ENCODE measurements around the gene FGD6. TPM values are rescaled to one million over a fixed set of nuclear protein-coding genes. Genes with fewer than 3 reads are reported as not detected.
"Not testable (repeated sequence)": the region's sequence is repeated elsewhere in the genome, so short reads cannot be mapped to it uniquely, and the experiment has no call there.

The FGD6 gene
- total RNA-seq, 1 donor from 2014 or later: 21.1 TPM

DNA sequence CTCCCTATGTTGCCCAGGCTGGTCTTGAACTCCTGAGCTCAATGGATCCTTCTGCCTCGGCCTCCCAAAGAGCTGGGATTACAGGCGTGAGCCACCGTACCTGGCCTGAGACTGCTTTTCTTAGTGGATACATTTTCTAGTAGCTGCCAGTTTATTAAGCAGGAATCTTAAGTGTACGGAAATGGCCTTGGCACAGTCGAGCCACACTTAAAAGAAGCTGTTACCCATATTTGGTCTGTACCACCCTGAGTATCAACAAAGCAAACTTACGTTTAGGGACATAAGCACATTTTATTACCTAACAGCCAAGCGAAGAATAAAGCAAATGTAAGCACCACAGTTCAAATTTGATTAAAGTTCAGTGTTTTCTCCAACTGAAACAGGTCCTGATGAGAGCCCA lies 93.2 kb downstream of the FGD6 start:
- no peak for DNase-seq

DNA sequence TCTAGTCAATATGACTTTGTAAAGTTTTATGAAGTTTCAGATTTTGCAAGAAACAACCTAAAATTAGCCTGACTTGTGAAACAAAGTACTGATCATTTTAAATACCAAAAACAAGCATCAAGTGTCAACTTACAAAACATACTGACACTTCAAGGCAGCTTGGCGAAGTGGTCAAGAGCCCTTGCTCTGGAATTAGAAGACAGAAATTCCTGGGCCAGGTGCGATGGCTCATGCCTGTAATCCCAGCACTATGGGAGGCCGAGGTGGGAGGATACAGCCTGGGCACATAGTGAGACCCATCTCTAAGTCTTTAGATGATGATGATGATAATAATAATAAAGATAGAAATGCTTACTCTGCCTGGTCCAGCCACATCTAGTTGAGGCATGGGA lies 98.5 kb downstream of the FGD6 start:
- DNase-seq: no peak

DNA sequence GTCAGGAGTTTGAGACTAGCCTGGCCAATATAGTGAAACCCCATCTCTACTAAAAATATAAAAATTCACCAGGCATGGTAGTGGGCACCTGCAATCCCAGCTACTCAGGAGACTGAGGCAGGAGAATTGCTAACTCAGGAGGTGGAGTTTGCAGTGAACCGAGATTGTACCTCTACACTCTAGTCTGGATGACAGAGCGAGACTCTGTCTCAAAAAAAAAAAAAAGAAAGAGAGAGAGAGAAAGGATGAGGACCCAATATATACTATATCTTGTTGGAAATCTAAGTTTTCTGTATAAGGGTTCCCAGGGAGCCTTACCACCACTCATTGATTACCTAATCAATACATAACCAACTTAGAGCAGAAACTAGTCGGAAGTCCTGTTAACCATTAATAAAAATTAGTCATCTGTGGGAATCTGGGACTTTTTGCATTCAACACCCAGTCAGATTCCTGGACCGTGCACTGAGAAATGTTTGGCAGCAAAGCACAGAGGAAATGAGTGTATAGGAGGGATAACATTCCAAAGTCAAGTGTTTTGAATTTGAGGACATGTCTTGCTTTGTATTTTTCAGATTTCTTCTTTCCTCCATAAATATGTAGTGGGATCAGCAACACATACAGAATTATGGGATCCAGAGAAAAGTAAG lies 99.0 kb downstream of the FGD6 start:
- no peak for DNase-seq

DNA sequence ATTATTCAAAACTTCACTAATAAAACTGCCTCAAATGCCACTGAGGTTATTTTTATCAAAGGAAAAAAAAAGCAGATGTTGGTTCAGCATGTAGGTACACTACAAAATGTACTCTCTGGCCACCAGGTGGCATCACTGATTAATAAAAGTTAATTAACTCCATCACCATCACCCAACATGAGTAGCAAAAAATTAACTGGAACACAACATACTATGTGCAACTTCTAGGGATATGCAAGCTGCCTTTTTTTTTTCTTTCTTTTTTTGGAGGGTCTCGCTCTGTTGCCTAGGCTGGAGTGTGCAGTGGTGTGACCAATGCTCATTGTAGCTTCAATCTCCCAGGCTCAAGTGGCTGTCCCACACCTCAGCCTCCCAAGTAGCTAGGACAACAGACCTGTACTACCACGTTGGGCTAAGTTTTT lies 100.1 kb downstream of the FGD6 start:
- peak; percentile 5 for DNase-seq

DNA sequence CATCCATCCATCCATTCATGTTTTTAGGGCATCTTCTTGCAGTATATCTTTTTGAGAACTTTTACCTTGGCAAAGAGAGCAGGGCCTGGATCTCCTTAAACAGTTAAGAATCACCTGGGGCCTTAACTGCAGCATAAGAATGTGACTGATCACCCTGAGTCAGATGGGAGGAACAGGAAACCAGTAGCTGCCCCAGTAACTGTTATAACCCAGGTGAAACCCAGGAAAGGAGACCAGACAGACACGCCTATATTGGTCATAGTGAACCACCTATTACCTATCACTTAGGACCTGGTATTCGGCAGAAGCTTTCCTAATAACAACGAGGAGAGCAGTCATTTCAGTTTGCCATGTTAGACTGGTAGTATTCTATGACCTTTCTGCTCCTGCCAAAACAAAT lies 100.5 kb downstream of the FGD6 start:
- no peak for DNase-seq

DNA sequence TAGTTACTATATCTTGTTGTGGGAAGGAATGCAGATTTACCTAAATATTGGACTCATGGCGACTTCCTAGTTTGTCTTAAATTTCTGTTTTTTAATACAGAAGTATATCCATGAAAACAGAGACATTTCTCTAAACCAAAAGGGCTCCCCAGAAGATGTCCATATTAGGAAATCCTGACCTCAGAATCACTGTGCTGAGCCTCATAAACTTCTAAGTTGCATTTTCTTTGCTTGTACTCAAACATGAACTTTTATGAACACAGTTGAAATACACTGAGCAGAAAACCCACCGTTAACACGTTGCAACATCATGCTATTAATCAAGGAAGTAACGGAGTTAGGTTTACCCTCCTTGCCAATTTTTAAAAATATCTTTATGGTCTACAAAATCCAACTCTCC lies 100.9 kb downstream of the FGD6 start:
- DNase-seq: no peak

DNA sequence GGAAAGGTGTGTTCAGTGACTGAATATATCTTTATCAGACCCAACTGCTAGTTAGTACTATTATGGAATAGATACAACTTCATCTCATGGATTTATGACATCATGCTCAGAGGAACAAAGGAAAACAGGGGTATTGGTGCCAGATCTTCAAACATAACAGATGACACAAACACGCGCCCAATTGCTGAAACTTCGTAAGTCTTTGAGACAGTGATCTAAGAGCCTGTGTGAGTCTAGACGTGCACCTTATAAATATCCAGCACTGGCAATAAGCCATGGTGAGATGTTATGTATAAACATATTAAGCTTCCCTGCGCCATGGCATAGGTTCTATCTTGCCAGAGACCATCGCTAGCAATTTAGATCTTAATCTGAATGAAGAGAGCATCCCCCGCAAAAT lies 101.6 kb downstream of the FGD6 start:
- DNase-seq: no peak

DNA sequence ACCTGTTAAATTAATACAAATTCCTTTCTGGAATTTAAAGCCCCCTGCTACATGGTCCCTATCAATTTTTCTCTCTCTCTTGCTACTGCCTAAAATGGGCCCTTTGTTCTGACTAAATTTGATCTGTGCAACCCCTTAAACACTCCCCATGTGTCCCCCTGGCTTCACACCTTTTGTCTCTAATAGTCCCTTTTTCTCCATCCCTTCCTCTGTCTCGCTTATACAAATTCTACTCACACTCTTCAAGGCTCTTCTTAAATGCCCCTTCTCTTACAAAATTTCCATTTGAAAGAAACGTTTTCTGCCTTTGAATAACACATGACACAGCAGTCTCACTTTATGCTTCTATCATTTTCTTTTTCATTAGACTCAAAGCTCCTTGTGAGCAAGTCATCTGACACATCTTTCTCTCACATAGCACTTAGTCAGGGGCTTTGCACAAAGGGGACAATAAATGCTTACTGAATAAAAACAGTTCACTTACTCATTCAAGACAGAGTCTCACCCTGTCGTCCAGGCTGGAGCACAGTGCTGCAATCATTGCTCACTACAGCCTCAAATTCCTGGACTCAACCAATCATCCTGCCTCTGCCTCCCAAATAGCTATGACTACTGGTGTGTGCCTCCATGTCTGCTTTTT lies 102.4 kb downstream of the FGD6 start:
- DNase-seq: no peak

DNA sequence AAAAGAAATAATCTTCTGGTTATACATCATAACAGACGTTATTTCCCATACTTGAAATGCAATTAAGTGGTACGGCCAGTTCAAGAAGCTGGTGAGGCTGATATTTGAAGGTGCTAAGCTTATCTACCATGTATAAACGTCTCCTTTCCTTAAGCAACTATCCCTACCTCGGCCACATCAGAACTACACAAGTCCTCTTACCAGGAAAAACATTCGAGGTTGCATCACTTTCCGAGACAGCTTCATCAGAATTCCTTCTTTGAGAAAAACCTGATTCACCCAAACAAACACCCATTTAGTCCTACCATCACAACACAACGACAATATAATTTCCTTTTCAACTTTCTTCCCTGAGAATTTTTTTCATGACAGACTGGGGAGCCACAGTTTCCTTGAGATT lies 109.9 kb downstream of the FGD6 start:
- no peak for DNase-seq

DNA sequence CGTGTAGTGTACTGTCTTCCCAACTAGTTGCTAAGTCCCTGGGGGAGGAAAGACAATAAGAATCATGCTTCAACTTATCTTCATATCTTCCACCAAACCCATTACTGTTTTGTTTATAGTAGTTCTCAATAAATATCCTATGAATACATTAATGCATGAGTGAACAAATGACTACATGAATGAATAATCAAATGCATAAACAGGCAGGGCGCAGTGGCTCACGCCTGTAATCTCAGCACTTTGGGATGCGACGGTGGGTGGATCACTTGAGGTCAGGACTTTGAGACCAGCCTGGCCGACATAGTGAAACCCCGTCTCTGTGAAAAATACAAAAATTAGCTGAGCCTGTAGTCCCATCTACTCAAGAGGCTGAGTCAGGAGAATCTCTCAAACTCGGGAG lies 111.7 kb downstream of the FGD6 start:
- no peak for DNase-seq

DNA sequence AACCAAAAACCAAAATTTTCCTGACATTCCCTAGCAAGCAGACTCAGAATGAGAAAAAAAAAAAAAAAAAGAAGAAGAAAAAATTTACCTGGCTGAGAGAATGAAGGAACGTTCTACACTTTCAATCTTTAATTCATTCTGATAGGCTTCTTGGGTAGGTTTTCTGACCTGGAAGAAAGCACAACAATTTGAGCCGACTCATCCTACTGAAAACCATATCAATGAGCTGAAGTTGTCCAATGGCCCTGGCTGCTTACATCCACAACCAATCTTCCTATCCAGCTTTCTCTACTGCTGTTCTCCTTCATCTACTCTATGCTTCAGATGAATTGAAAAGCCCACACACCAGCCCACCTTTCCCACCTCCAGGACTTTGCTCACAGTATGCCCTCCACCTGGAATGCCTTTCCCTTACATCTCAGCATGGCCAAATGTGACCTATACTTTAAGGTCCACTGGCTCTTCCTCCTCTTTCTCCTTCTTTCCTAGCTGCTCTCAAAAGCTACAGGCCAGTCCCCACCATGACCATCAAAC lies 112.3 kb downstream of the FGD6 start:
- DNase-seq: no peak

DNA sequence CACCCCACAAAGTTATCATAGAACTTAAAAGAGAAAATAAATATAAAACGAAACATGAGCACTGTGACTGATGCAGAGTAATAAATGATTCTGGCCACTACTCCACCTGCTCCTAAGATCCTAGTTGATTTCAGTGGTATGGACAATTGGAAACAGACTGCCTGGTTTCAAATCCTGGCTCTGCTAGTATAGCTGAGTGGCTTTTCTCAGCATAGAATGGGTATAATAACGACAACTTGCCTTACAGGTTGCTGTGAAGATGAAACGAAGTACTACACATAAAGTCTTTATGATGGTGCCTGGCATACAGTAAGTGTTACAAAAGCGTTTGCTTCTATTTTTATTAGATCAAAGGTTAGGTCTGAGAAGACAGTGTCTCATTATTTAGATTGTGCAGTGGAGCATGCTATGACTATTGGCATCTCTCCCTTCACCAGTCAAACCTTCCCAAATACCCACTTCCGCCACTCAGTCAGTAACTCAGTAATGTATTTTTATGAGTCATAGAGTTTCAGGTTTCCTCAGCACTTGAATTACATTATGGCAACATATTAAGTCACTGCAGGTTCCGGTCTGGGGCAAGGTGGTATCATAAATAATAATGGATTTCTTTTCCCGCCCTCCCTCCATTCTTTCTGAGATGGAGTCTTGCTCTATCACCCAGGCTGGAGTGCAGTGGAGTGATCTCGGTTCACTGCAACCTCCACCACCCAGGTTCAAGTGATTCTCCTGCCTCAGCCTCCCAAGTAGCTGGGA lies 114.2 kb downstream of the FGD6 start:
- no peak for DNase-seq

DNA sequence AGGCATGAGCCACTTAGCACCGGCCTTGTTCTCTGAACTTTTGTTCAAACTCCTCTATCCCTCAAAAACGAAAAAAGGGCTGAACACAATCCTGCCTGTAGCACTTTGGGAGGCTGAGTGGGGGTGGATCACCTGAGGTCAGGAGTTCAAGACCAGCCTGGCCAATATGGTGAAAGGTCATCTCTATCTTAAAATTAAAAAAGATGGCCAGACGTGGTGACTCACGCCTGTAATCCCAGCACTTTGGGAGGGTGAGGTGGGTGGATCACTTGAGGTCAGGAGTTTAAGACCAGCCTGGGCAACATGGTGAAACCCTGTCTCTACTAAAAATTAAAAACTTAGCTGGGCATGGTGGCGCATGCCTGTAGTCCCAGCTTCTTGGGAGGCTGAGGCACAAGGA lies 115.3 kb downstream of the FGD6 start:
- DNase-seq: not testable (repeated sequence)

DNA sequence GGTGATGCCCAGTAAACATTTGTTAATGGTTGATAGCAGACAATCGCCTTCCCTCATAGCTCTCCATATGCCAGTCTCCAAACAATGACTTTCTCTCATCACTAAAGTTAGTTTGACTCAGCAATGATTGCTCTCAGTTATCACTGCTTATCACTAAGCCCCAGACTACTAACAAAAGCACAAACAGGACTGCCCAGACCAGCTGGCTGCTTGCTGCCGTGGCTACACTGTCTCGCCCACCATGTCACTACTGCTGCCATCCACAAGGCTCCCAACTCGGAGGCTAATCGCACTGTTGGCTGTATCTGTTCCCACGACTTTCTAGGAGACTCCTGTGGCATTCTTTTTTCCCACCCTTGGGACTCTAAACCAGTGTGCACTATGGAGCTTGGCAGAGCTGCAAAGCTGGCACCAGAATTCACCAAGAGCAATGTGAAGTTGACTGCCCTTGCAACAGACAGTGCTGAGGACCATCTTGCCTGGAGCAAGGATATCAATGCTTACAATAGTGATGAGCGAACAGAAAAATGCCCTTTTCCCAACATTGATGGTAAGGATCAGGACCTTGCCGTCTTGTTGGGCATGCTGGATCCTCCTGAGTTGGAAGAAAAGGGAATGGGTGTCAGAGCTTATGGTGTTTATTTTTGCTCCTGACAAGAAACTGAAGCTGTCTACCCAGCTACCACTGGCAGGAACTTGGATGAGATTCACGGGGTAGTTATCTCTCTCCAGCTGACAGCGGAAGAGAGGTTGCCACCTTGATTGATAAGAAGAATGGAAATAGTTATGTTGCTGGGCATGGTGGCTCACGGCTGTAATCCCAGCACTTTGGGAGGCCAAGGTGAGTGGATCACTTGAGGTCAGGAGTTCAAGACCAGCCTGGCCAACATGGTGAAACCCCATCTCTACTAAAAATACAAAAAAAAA lies 116.7 kb downstream of the FGD6 start:
- DNase-seq: no peak

DNA sequence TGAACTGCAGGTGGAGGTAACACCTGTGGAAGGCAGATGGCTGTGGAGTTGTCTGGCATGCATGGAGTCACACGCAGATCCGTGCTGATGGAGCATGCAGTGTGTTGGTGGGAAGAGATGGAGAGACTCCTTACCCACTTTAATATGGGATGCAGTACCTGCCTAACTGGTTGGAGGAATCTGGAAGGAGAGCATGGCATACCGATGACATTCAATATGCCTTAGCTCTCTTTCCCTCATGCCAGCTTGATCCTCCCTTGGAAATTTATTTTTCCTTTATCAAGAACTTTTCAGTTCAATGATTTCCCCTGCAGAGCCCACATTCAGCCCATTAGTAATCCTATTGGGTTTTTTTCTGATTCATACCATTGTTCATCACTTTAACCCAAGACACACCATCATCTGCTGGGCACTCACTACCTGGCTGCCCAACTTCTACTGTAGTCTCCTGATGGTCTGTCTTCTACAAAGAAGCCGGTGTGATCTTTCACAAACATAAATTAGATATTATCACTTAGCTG lies 117.9 kb downstream of the FGD6 start:
- no peak for DNase-seq

DNA sequence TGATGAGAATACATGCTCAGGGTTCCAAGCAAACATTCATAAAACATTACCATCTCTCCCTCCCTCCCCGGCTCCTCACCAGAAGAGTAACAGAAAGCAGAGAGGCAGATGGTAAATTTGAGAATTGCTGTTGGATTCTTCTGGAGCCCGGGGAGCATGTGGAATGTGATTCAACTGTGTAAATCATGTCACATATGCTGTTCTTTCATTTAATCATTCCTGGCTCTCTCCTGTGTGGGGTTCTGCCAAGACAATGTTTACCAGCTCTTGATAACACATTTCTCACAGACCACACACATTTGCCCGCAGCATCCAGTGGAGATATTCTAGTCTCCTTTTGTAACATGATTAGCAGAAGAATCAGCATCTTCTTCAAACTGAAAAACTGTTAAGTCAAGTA lies 120.4 kb downstream of the FGD6 start:
- DNase-seq: peak; percentile 18

DNA sequence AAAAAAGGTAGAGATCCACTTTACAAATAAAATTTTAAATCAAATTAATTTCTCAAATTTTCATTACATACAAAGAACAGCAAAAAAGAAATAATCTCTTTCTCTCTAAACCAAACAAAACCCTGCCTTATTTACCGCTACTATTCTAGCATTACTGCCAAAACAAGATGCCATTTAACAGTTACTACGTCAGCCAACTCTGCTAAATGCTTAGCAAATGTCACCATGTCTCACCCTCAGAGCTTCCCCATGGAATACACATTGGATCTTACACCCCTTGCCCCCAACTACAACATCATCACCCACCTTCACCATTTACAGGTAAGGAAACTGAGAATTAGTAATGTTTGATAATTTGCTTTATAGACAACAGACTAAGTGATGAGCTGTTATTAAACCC lies 120.9 kb downstream of the FGD6 start:
- no peak for DNase-seq

DNA sequence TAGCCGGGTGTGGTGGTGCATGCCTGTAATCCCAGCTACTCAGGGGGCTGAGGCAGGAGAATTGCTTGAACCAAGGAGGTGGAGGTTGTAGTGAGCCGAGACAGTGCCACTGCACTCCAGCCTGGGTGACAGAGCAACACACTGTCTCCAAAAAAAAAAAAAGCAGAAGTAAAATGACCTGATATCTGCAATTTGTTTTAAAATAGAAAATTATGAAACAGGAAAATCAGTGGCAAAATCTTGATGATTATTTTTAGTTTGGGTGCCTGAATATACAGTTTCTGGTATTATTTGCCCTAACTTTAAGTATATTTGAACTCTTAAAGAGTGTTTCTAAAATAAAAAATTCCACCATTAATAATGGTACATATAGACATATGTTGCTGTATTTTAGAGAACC lies 121.4 kb downstream of the FGD6 start:
- not testable (repeated sequence) for DNase-seq

DNA sequence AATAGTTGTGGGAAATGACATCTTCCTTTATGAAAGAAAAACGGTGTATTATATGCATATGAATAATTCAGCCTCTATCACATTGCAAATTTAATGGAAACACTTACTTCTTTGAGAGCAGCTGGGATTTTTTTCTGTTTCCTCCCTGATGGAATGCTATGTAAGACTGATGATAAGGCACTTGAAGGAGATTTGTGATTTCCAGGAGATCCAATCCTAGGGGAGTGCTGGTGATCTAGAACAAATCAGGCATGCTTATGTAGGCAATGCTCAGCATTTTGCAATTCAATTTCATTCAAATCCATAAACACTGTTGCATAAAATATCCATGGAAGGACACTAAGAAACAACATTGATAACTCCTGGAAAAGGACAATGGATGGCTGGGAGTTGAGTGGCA lies 127.8 kb downstream of the FGD6 start:
- DNase-seq: no peak

DNA sequence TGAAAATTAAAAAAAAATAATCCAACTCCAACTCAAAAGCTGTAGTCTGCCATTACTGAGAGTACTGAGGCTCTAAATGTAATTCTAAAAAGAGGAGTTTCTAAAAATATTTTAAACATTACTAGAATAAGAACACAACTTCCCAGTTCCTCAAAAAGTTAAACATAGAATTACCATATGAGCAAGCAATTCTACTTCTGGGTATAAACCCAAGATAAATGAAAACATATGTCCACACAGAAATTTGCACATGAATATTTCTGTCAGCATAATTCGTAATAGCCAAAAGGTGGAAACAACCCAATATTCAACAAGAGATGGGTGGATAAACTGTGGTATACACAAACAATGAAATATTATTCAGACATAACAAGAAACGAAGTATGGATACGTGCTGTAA lies 128.9 kb downstream of the FGD6 start:
- no peak for DNase-seq

DNA sequence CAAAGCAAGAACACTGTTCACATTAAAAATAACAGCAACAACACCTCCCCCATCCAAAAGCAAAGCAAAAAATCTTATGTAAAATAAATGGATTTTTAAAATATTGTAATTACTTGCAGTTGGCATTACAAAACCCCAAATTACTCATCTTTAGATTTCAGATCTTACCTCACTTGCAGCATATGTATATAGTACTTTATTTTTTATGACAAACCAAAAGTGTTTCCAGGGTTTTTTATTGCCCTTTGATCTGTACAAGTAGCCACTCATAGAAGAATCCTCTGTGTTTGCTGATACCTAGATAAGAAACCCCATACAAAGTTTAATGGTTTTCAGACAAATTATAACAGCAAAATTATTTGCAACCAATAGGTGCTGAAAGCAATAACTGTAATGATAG lies 131.7 kb downstream of the FGD6 start:
- DNase-seq: no peak

DNA sequence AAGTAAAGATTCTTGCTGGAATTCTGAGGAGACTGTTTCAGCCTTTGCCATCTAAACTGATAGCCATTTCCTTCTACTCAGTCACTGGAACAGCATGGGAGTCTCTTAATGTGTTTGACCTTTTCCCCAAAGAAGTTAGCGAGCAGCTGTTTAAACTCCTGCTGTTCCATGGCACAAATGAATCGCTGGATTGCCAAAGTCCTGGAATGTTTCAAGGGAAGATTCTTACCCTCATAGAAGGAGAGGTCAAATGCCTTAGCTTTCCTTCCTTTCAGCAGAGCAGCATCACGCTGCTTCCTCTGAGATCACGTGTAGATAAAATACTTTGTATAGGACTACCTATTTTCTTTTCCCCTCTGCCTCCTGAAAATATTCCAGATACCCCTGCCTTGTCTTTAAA lies 133.3 kb downstream of the FGD6 start:
- DNase-seq: no peak

Data from occipital lobe (tissue), 2 donors.